ENCODE data around the gene KLHL24.
"Not testable (repeated sequence)": the region's sequence is repeated elsewhere in the genome, so short reads cannot be mapped to it uniquely, and the experiment has no call there.

Gene KLHL24

GRCh38 chr3:183619010-183619409 is 16.4 kb upstream of the KLHL24 start:
- H3K36me3 ChIP-seq = no peaks in the 10 kb centered on the region
- no peaks in the 10 kb centered on the region; the same call in 1 of the 2 replicates for H3K4me1 ChIP-seq
- H3K4me3 ChIP-seq (ENCODE audit: low read depth, low read length) = no peak overlapping the region
- no peak for TF ChIP-seq CTCF (IDR thresholded peaks at IDR 0.05; ENCODE audit: low read depth, low read length)
- DNase-seq = no peak
- no peaks in the 10 kb centered on the region for H3K9me3 ChIP-seq
- no peaks in the 10 kb centered on the region for H3K27me3 ChIP-seq

GRCh38 chr3:183619624-183620251 is 15.7 kb upstream of the KLHL24 start:
- no peaks in the 10 kb centered on the region; the same call in 1 of the 2 replicates for H3K4me1 ChIP-seq
- H3K4me3 ChIP-seq (ENCODE audit: low read depth, low read length) = no peak overlapping the region
- DNase-seq = no peak
- no peaks in the 10 kb centered on the region for H3K27me3 ChIP-seq
- H3K9me3 ChIP-seq = no peaks in the 10 kb centered on the region
- no peaks in the 10 kb centered on the region for H3K36me3 ChIP-seq
- no peak for TF ChIP-seq CTCF (IDR thresholded peaks at IDR 0.05; ENCODE audit: low read depth, low read length)

DNA sequence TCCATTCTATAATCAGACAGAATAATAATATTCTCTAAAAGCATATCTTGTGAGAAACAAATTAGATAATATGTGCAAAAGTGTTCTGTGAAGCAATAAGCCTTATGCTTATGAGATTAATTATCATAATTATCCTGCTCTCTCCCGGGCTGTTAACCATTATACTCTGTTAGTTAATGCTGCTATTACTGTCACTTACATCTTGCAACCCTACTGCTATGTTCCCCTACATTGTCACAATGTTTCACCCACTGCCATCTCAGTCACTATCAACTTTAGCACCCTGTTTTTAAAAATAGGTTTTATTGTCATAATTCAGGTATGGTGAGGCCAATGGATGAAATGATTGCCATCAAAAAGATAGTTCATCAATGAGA is 15.2 kb upstream of the KLHL24 start:
- Histone ChIP-seq H3K4me1 (no peaks in the 10 kb centered on the region; the same call in 1 of the 2 replicates), H3K4me3 (ENCODE audit: low read depth, low read length) (no peak overlapping the region), H3K9me3 (no peaks in the 10 kb centered on the region), H3K36me3 (no peaks in the 10 kb centered on the region), H3K27me3 (no peaks in the 10 kb centered on the region)
- no peak for DNase-seq
- no peak for TF ChIP-seq CTCF (IDR thresholded peaks at IDR 0.05; ENCODE audit: low read depth, low read length)

- not testable (repeated sequence) for H3K36me3 ChIP-seq; H3K4me3 ChIP-seq (ENCODE audit: low read depth, low read length); H3K27me3 ChIP-seq; H3K4me1 ChIP-seq; H3K9me3 ChIP-seq; DNase-seq
Observed at GRCh38 chr3:183622473-183622872, 12.9 kb upstream of the KLHL24 start.

DNA sequence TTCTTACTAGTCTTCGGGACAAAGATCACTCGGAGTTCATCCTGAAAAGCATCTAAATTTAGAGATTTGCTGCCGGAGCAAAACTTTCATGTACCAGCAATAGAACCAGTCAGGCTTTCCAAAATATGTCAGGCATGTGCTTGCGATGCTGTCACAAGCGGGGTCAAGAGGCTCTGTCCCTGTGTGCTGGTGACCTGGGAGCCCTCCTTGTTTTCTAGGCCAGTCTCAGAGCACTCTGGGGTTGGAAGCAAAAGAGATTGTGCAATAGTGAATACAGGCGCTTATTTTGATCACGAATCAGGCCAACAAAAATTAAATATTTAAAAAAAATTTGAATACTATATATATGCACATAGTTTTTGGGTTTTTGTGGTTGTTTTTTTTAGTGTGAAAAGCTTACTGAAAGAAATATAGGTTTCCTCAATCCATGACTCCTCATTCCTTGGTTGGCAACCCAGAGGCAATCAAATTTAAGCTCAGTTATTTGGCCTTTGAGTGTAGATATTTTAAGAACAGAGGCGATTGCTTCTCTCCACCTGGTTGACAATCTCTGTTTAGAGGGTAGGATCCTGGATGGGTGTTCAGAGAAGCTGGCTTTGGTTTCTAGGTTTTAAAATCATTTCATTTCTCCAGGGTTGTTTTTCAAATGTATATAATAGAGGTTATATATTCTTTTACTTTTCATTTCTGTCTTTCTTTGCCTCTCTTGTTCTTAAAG is 8.4 kb upstream of the KLHL24 start:
- no peaks in the 10 kb centered on the region for H3K9me3 ChIP-seq
- no peak for TF ChIP-seq CTCF (IDR thresholded peaks at IDR 0.05; ENCODE audit: low read depth, low read length)
- no peak for DNase-seq
- H3K27me3 ChIP-seq = no peaks in the 10 kb centered on the region
- H3K36me3 ChIP-seq = no peaks in the 10 kb centered on the region
- H3K4me1 ChIP-seq = no peaks in the 10 kb centered on the region
- no peak overlapping the region for H3K4me3 ChIP-seq (ENCODE audit: low read depth, low read length)

DNA sequence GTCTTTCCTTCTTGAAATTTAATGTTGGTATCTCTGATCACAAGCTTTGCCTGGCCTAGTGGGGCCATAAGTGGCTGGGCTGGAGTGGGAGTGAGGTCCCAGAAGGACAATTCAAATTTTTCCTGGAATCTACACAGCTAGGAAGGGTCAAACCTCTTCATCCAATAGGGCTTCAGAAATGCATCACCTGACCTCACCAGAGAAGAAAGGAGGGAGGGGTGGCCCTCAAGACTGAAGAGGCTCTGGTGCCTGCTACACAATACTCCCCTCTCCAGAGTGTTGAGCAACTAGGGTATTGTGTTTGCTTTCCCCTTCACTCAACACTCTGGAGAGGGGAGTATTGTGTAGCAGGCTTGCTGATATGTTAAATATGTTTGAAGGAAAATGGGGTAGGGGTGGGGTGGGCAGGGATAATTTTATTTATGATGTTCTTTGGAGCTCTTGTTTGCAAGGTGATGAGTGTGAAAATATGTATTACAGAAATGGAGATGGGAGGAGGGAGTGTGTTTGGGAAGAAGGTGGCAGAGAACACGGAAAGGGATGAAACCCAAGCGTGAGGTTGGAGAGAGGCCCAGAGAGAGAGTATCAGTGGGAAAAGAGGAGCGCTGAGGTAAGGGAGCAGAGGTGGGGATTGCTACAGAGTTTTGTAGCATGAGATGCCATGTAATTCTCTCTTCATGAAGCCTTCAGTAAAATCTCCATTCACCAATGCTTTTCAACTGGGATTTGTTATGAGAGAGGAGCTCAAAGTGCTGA is 5.7 kb upstream of the KLHL24 start:
- Histone ChIP-seq H3K4me3 (ENCODE audit: low read depth, low read length) (no peak overlapping the region), H3K9me3 (no peaks in the 10 kb centered on the region), H3K27me3 (no peaks in the 10 kb centered on the region), H3K4me1 (no peaks in the 10 kb centered on the region), H3K36me3 (no peaks in the 10 kb centered on the region)
- TF ChIP-seq CTCF (IDR thresholded peaks at IDR 0.05; ENCODE audit: low read depth, low read length) = no peak
- DNase-seq = no peak

All from BE2C (cell line).